Cardiac fibroblast (primary cell): ENCODE results near the gene DNAJB1.
A peak's percentile ranks its signal among the peaks of the same experiment; 100 is the strongest.

ENCODE experiments used
- DNase-seq, 2 donors: peaks; one replicate each; pipeline versions ENCODE4 v3.0.0 to v3.0.0-alpha.2; 2010; ENCODE audit warnings: low read depth in 2 of 2
- H3K4me3 ChIP-seq, 2 donors: replicated peaks in 1 of 2; 1 replicate in 1 of 2; 2 replicates in 1 of 2; pipeline ENCODE4 v1.5.1; 2011; ENCODE audit warnings: low read depth in 2 of 2, low read length in 2 of 2, mild to moderate bottlenecking in 2 of 2, moderate library complexity in 1 of 2
- CTCF ChIP-seq: IDR thresholded peaks from one replicate; pipeline ENCODE4 v1.5.1; 2011; ENCODE audit warnings: low read depth, mild to moderate bottlenecking, low read length, inconsistent platforms

Gene DNAJB1

GRCh38 chr19:14476327-14476672 is 41.9 kb downstream of the DNAJB1 start:
- H3K4me3 ChIP-seq = no peak overlapping the region
- DNase-seq = no peak
- no peak for TF ChIP-seq CTCF

DNA sequence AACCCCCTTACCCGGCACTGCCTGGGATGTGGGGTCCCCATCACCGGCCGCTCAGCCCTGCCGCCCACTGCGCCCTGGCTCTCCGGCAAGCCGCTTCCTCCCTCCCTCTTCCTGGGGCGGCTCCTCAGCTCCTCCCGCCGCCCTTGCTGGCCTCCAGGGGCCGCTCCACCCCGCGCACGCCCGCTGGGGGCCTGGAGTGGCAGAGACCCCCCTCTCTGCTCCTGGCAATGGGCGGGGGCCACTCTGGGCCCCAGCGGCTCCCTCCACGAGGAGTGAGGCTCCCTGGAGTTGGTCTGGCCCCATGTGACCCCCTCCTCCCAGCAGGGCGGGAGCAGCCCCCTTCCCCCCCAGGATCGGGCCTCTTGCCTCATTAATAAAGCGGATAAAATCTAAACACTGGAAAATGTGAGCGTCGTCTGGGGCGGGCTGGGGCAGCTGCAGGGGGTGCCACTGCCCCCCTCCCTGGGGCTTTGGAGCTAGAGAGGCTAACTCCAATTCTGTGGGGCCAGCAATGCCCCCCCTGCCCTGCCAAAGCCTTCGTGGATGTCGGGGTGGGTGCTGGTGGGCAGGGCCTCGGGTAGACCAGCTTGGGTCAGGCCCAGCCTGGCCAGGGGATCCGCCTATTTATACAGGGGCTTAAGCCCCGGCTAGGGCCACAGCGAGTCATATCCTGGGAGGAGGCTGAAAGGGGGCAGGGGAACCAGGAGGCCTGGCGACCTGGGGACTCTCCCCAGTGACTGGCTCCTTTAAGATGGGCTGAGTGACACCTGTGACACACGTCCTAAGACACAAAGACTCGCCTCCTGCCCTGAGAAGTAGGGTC is 42.7 kb downstream of the DNAJB1 start, which contains the start of gene PTGER1:
Gene PTGER1, minus strand, starts transcription at position 104 of the 823 bp plus-strand sequence. CDS start 1,034 bp downstream, outside the sequence.
- peak; percentile 36 to 45 for DNase-seq

DNA sequence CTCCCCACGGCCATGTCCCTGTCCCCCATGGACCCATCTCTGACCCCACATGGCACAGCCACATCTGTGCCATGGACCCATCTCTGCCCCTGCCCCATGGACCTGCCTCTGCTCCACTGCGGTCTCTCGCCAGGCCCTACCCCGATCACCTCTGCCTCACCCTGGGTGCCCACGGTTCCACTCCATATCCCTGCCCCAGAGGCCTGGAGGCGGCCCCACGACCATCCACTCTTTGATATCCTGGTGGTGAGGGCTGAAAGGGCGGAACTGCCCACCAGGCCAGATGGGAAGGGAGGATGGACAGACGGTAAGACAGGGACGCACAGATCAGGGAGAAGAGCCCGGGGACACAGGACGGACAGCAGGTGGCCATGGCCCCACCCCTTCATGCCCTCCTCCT is 43.4 kb downstream of the DNAJB1 start:
- no peak for DNase-seq
- TF ChIP-seq CTCF = no peak
- H3K4me3 ChIP-seq = peak overlapping the region in 1 of 2 donors; percentile 26

More for the DNA sequence above, 42.7 kb downstream of the DNAJB1 start, which contains the start of gene PTGER1:
- TF ChIP-seq CTCF = peak; percentile 48
- peak within 1 kb of the TSS in 1 of 2 donors; percentile 26 for H3K4me3 ChIP-seq

GRCh38 chr19:14473978-14474578 is 44.1 kb downstream of the DNAJB1 start:
- H3K4me3 ChIP-seq = no peak overlapping the region
- TF ChIP-seq CTCF = no peak
- no peak for DNase-seq

DNA sequence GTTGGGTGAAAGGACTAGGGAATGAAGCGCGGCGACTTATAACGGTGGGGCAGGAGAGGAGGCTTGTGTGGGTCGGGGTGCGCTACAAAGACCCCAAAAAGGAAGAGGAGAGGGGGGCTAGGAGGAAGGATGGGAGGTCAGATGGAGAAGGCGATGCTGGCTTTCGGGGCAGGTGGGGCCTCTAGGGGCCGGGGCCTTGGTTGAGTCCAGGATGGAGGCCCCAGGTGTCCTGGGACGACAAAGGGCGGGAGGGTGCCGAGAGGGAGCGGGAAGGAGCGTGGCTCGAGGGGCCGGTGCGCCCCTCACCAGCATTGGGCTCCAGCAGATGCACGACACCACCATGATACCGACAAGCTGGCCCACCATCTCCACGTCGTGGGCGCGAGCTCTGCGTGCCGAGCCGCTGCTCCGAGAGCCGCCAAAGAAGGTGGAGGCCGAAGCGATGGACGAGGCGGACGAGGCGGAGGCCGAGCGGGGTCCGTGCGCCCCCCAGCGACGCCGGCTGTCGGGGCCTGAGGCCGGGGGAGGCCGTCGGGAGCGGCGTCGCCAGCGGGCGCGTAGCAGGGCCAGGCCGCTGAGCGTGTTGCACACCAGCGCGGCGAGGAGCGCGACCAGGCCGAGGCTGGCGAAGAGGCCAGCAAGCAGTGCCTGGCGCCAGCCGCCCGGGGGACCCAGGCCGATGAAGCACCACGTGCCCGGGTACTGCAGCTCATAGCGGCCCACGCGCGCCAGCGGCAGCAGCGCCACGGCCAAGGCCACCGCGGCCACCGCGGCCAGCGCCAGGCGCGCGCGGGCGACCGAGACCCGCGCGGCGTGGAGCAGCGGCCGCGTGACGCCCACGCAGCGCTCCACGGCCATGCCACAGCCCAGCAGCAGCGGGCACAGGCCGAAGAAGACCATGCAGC is 44.9 kb downstream of the DNAJB1 start:
- no peak for DNase-seq
- TF ChIP-seq CTCF = no peak
- H3K4me3 ChIP-seq = no peak overlapping the region

GRCh38 chr19:14472202-14472938 is 45.8 kb downstream of the DNAJB1 start:
- TF ChIP-seq CTCF = peak; percentile 87
- no peak overlapping the region for H3K4me3 ChIP-seq
- DNase-seq = peak; percentile 61 to 67
